K562 (cell line): Measurements from ENCODE around the gene WEE1. TPM values are rescaled to one million over a fixed set of nuclear protein-coding genes. Genes with fewer than 3 reads are reported as not detected.

Experiments
- ATAC-seq: fragments of 200-7000 bp; cut with Tn5 transposase; 3 replicates; pipeline ENCODE4 v1.9.1; 2020; ENCODE audit warnings: moderate library complexity
- BruUV-seq: library from RNA; stranded (reverse); fragments of 400-500 nt; replicated peaks from 2 replicates; lab custom pipeline; 2021; lab: Mats Ljungman, UMichigan
- CTCF ChIA-PET: fragments of 300-600 bp; formaldehyde crosslinking; extraction: SDS; loops from one replicate; lab custom pipeline; 2021; ENCODE audit warnings: low intra/inter-chr PET ratio; lab: Yijun Ruan, JAX
- POLR2A ChIA-PET: fragments of 300-600, 350-650 bp; sonication (Branson Sonifier 250); formaldehyde crosslinking; extraction: SDS; loops from one replicate; lab custom pipeline; 2021; ENCODE audit warnings: antibody characterized with exemption, inconsistent platforms; lab: Yijun Ruan, JAX
- DNase-seq, 4 experiments: peaks; one replicate each; pipeline versions ENCODE4 v3.0.0 to v3.0.0-alpha.2; 2011 to 2018; ENCODE audit warnings: low spot score in 3 of 4, mixed read lengths in 3 of 4; ENCODE audit errors: extremely low read depth in 1 of 4
- FAIRE-seq: peaks from 2 replicates; lab custom pipeline; 2011; peaks lifted over from hg19 to GRCh38; lab: Jason Lieb, UNC
- H2AFZ ChIP-seq: 2 replicates; pipeline ENCODE4 v1.6.0; 2011; ENCODE audit warnings: low read depth, low read length, control low read depth, inconsistent platforms
- H3K27ac ChIP-seq: fragments of 200-600 bp; 3 replicates; pipeline ENCODE4 v1.8.0; 2011; ENCODE audit warnings: low read depth, mild to moderate bottlenecking, control low read depth, inconsistent platforms, low read length, moderate library complexity, mixed read lengths; ENCODE audit errors: extremely low read depth
- H3K27me3 ChIP-seq, 2 experiments: fragments of 300-600 bp in 1 of 2; 2 replicates in 1 of 2; 3 replicates in 1 of 2; pipeline versions ENCODE4 v1.6.0 to v1.8.0; 2011; ENCODE audit warnings: inconsistent platforms in 2 of 2, low read length in 2 of 2, mild to moderate bottlenecking in 1 of 2, mixed read lengths in 1 of 2, moderate library complexity in 1 of 2; ENCODE audit not compliant: control insufficient read depth in 2 of 2, insufficient read depth in 2 of 2
- H3K36me3 ChIP-seq: fragments of 300-600 bp; 3 replicates; pipeline ENCODE4 v1.8.0; 2011; ENCODE audit warnings: mild to moderate bottlenecking, low read length, inconsistent platforms; ENCODE audit not compliant: control insufficient read depth, insufficient read depth
- H3K4me1 ChIP-seq, 2 experiments: fragments of 200-600 bp in 1 of 2; replicated peaks in 1 of 2; 2 replicates in 1 of 2; 3 replicates in 1 of 2; pipeline versions ENCODE4 v1.5.1 to v1.8.0; 2011; ENCODE audit warnings: inconsistent platforms in 2 of 2, low read length in 2 of 2, mild to moderate bottlenecking in 1 of 2, mixed read lengths in 1 of 2, moderate library complexity in 1 of 2; ENCODE audit not compliant: control insufficient read depth in 2 of 2, insufficient read depth in 2 of 2
- H3K4me2 ChIP-seq: 2 replicates; pipeline ENCODE4 v1.6.1; 2011; ENCODE audit warnings: low read length, control low read depth, inconsistent platforms, mixed read lengths; ENCODE audit not compliant: insufficient read depth
- H3K4me3 ChIP-seq: fragments of 200-600 bp; sonication (generic), shearing (Covaris generic); 2 replicates; pipeline ENCODE4 v1.5.1; 2016; ENCODE audit warnings: control low read depth, inconsistent platforms
- H3K79me2 ChIP-seq: fragments of 200-600 bp; 3 replicates; pipeline ENCODE4 v1.8.0; 2011; ENCODE audit warnings: low read length, inconsistent platforms; ENCODE audit not compliant: control insufficient read depth, insufficient read depth
- H3K9ac ChIP-seq, 2 experiments: 2 replicates each; pipeline versions ENCODE4 v1.6.0 to v1.6.1; 2011; ENCODE audit warnings: low read depth in 2 of 2, low read length in 2 of 2, control low read depth in 1 of 2, inconsistent platforms in 1 of 2, mild to moderate bottlenecking in 1 of 2, mixed read lengths in 1 of 2; ENCODE audit not compliant: insufficient read depth in 1 of 2
- H3K9me1 ChIP-seq: one replicate; pipeline ENCODE4 v1.6.0; 2011; ENCODE audit warnings: inconsistent platforms, mild to moderate bottlenecking, low read length, moderate library complexity; ENCODE audit not compliant: control insufficient read depth, insufficient read depth
- H3K9me3 ChIP-seq: replicated peaks from 2 replicates; pipeline ENCODE4 v1.5.1; 2011; ENCODE audit warnings: low read depth, low read length, inconsistent platforms; ENCODE audit not compliant: control insufficient read depth, insufficient read depth
- H4K20me1 ChIP-seq: replicated peaks from 2 replicates; pipeline ENCODE4 v1.6.1; 2011; ENCODE audit warnings: low read length, inconsistent platforms, mixed read lengths; ENCODE audit not compliant: control insufficient read depth, insufficient read depth
- CAMTA2 ChIP-seq: fragments of 250-450 bp; sonication (Bioruptor Pico); conservative IDR thresholded peaks from 2 replicates; pipeline ENCODE4 v1.5.1; 2022
- CHAMP1 ChIP-seq: fragments of 450-650 bp; IDR thresholded peaks from 2 replicates; pipeline ENCODE4 v1.6.1; 2016; ENCODE audit warnings: mild to moderate bottlenecking
- MYC ChIP-seq, 2 experiments: fragments of 250-450 bp in 1 of 2; sonication (Bioruptor Pico) in 1 of 2; IDR thresholded peaks; 2 replicates each; pipeline versions ENCODE4 v1.5.1 to v1.6.1; 2012 to 2021; ENCODE audit warnings: low read depth in 2 of 2, borderline replicate concordance in 1 of 2, improper control_type of control experiment in 1 of 2, low read length in 1 of 2, mild to moderate bottlenecking in 1 of 2, moderate library complexity in 1 of 2
- NR4A1 ChIP-seq, 2 experiments: fragments of 250-450 bp in 1 of 2; fragments of 450-650 bp in 1 of 2; sonication (Bioruptor Pico) in 1 of 2; IDR thresholded peaks; 2 replicates each; pipeline versions ENCODE4 v1.4.0 to v1.6.1; 2016 to 2020; ENCODE audit warnings: mild to moderate bottlenecking in 2 of 2, missing compliant biosample characterization in 1 of 2, missing genetic modification characterization in 1 of 2, moderate library complexity in 1 of 2
- RUNX1 ChIP-seq: sonication (generic); IDR thresholded peaks from 2 replicates; pipeline ENCODE4 v1.6.1; 2016; ENCODE audit warnings: antibody characterized with exemption, low read depth
- TRIM28 ChIP-seq: fragments of 450-650 bp; IDR thresholded peaks from 2 replicates; pipeline ENCODE4 v1.6.1; 2017
- WGBS: fragments of 100-300 bp; shearing (Covaris generic); methylation state at CpG from one replicate; pipeline ENCODE4 v1.1.6; 2016; ENCODE audit warnings: low coverage, mixed read lengths; ENCODE audit not compliant: insufficient coverage; ENCODE audit errors: missing lambda C conversion rate; 5-methylcytosine and 5-hydroxymethylcytosine counted together
- in situ Hi-C: fragments of 300-500 bp; cut with MboI; formaldehyde crosslinking; loops from 4 replicates; pipeline ENCODE4 v1.15.0; 2018; ENCODE audit warnings: inconsistent platforms, mixed read lengths
- intact Hi-C: fragments of 100-400 bp; cut with micrococcal nuclease; formaldehyde crosslinking; loops from 2 replicates; pipeline ENCODE4 v1.14.2; 2022
- polyA plus RNA-seq, 8 experiments: library from polyadenylated mRNA; depleted of rRNA in 4 of 8; stranded (reverse) in 5 of 8; unstranded in 3 of 8; fragments of >200 nt; fragmentation: Nextera tagmentation in 2 of 8; fragmentation: Illumina TruSeq in 1 of 8; extraction: Ambion mirVana in 2 of 8; extraction: Trizol in 1 of 8; gene quantifications; 2 replicates each; pipeline versions ENCODE4 v1.2.1 to v1.2.3, GENCODE V29; 2011 to 2014; ENCODE audit warnings: inconsistent platforms in 1 of 8, missing spikeins in 1 of 8
- total RNA-seq, 7 experiments: library from RNA; depleted of rRNA in 6 of 7; stranded (reverse); fragments of >200 nt in 6 of 7; fragmentation: Illumina TruSeq in 2 of 7; extraction: Trizol in 2 of 7; gene quantifications; 2 replicates each; pipeline versions ENCODE4 v1.2.1 to v1.2.3, GENCODE V29; 2011 to 2021; ENCODE audit warnings: low replicate concordance in 1 of 7
- TF ChIP-seq, protein P1 (sequence below): fragments of 450-650 bp; conservative IDR thresholded peaks from 2 replicates; pipeline ENCODE4 v1.6.1; 2016; ENCODE audit warnings: missing genetic modification characterization, low read depth, mild to moderate bottlenecking, missing compliant biosample characterization, moderate library complexity
- TF ChIP-seq, protein P2 (sequence below), 2 experiments: IDR thresholded peaks; 2 replicates each; pipeline ENCODE4 v1.6.1; 2011; ENCODE audit warnings: borderline replicate concordance in 1 of 2, control low read depth in 1 of 2, low read depth in 1 of 2, low read length in 1 of 2, mild to moderate bottlenecking in 1 of 2, mixed read lengths in 1 of 2, moderate library complexity in 1 of 2; ENCODE audit not compliant: insufficient read depth in 1 of 2, insufficient read length in 1 of 2, poor library complexity in 1 of 2, severe bottlenecking in 1 of 2; ENCODE audit errors: extremely low read depth in 1 of 2

WEE1 gene
- total and polyA plus RNA-seq, 9 of the 15 experiments (the other 6 are each of a cell fraction or from before 2014, with no cell fraction given), result 21.9 to 99.0 (median 67.4) TPM

- TF ChIP-seq CHAMP1, result 0 out of 2 replicates have a peak, but pooled peaks have one; percentile 5
- peak; percentile 54; the same call in 1 of the 2 replicates for TF ChIP-seq MYC (IDR thresholded peaks at IDR 0.05; ENCODE audit: low read depth, low read length)
- 0 out of 2 replicates have a peak, but pooled peaks have one; percentile 61 for TF ChIP-seq MYC (CRISPR knock-in tag; IDR thresholded peaks at IDR 0.05; ENCODE audit: borderline replicate concordance, low read depth)
- TF ChIP-seq, all 486 proteins: peak for 126
Observed at GRCh38 chr11:9613118-9613829, 39.8 kb downstream of the WEE1 start (continued).

DNA sequence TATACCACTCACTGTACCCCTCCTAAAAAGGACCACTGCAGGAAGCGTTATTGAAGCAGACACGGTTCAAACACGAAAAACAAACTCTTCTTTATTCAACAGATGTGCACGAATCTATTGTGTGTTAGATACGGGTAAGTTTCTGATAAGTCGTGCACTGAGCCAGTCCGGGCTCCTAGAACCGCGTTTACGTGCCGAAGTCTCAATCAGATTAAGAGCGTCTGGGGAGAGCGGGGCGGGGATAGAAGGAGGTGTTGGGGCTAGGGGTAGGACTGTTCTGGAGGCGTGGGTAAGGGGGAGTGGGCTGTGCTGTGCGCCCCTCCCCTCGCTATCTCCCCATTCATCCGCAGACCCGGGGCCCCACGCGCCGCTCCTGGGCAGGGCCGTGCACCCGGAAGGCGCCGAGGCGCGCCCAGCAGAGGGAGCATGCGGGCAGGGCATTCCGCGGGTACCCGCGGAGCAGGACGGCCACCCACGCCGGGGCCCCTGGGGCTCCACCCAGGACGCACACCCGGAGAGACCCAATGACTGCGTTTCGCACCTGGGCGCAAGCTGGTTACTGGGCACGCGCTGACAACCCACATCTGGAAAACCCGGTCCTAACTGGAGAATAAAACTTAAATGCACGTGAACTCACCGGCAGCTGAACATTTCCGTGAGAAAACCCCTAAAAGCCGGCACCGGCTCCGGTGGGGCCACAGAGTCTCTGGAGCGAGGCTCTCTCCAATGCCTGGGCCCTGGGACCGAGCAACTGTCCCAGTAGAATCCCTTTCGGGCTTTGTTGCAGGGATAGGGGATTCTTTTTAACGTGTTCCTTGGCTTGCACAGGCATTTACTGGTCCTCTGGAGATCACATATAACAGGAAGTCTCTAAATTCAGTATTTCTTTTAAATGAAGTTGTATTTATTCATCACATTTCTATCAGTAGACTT lies 40.6 kb downstream of the WEE1 start:
- no peaks in the 10 kb centered on the region for H3K9me3 ChIP-seq
- H3K9ac ChIP-seq, result peak overlapping the region; percentile 89 to 98
- ChIA-PET CTCF (interaction anchor here (0.5 to 2.4 kb wide), 10 partner anchors 58 to 1500 kb away, joined by 3 to 16 read pairs (median 4); no protein-coding TSS in a partner anchor), POLR2A (interaction anchor here (0.6 to 1.5 kb wide), 11 partner anchors 10 to 361 kb away, joined by 3 to 8 read pairs (median 3); partner anchors contain the start of gene WEE1)
- under 1% methylated on average over 33 of the region's 54 CpGs for WGBS
- in situ Hi-C loops (no loop called here), intact Hi-C loops (loop anchor here (1.0 to 10.0 kb wide), 8 partner anchors 41 to 693 kb away; partner anchors contain the start of genes ADM, WEE1 and ZNF143)
- peak overlapping the region; percentile 99 for H2AFZ ChIP-seq
- H3K36me3 ChIP-seq, result no peaks in the 10 kb centered on the region
- H3K9me1 ChIP-seq, result no peaks in the 10 kb centered on the region
- no peaks in the 10 kb centered on the region for H4K20me1 ChIP-seq
- H3K79me2 ChIP-seq, result no peaks in the 10 kb centered on the region
- peak; percentile 86 for ATAC-seq
- BruUV-seq, result TSS peak; percentile 81
- H3K27ac ChIP-seq, result peak overlapping the region; percentile 95
- peak overlapping the region; percentile 46 for H3K4me3 ChIP-seq
- DNase-seq, result peak; percentile 87 to 94 (median 93)
- FAIRE-seq, result peak; percentile 73
- peaks cover 19 to 22% of the 10 kb centered on the region in 2 experiments; a peak in 4 of 5 replicates for H3K4me1 ChIP-seq
- H3K4me2 ChIP-seq, result peak overlapping the region; percentile 94
- no peaks in the 10 kb centered on the region for H3K27me3 ChIP-seq
- no peak for TF ChIP-seq CAMTA2 (CRISPR knock-in tag)
- TF ChIP-seq, protein P1, sequence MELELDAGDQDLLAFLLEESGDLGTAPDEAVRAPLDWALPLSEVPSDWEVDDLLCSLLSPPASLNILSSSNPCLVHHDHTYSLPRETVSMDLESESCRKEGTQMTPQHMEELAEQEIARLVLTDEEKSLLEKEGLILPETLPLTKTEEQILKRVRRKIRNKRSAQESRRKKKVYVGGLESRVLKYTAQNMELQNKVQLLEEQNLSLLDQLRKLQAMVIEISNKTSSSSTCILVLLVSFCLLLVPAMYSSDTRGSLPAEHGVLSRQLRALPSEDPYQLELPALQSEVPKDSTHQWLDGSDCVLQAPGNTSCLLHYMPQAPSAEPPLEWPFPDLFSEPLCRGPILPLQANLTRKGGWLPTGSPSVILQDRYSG (tag), result 0 out of 2 replicates have a peak, but pooled peaks have one; percentile 33
- no peak for TF ChIP-seq NR4A1 (CRISPR knock-in tag; IDR thresholded peaks at IDR 0.05)
- TF ChIP-seq NR4A1 (tag; IDR thresholded peaks at IDR 0.05), result 0 out of 2 replicates have a peak, but pooled peaks have one; percentile 70
- TF ChIP-seq RUNX1, result 0 out of 2 replicates have a peak, but pooled peaks have one; percentile 53
- 0 out of 2 replicates have a peak, but pooled peaks have one; percentile 17 for TF ChIP-seq TRIM28
- TF ChIP-seq, protein P2, sequence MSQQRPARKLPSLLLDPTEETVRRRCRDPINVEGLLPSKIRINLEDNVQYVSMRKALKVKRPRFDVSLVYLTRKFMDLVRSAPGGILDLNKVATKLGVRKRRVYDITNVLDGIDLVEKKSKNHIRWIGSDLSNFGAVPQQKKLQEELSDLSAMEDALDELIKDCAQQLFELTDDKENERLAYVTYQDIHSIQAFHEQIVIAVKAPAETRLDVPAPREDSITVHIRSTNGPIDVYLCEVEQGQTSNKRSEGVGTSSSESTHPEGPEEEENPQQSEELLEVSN (IDR thresholded peaks at IDR 0.05; ENCODE audit: borderline replicate concordance in 1 of 2, extremely low read depth in 1 of 2, insufficient read depth in 1 of 2, insufficient read length in 1 of 2, low read depth in 1 of 2, low read length in 1 of 2, poor library complexity in 1 of 2, severe bottlenecking in 1 of 2), result peak; percentile 83 to 87
